HG03439 (cell line): ENCODE results near the gene NEU3.
"Not testable (repeated sequence)": the region's sequence is repeated elsewhere in the genome, so short reads cannot be mapped to it uniquely, and the experiment has no call there.

Experiments used
- ATAC-seq: cut with Tn5 transposase; IDR thresholded peaks from one replicate; pipeline ENCODE4 v1.9.1; 2021; ENCODE audit warnings: mild to moderate bottlenecking, moderate library complexity; ENCODE audit not compliant: unreplicated experiment

NEU3 gene

DNA sequence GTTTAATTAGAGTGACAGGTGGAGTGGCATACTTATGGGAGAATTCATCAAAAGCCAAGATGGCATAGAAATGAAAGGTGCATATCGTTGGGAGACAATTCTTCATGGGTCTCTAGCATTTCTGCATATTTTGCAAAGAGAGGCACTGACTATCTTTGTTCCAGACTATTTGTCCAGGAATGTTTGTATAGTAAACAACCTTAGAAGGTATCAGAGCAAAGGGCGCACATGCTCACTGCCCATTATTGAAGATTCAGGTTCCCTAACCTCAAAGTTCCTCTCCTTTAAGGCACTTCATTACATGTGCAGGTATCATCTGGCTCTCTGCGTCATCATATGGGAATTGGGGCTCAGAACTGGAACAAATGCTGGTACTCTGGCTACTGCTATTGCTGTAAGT is 4.7 kb upstream of the NEU3 start:
- ATAC-seq: no peak

DNA sequence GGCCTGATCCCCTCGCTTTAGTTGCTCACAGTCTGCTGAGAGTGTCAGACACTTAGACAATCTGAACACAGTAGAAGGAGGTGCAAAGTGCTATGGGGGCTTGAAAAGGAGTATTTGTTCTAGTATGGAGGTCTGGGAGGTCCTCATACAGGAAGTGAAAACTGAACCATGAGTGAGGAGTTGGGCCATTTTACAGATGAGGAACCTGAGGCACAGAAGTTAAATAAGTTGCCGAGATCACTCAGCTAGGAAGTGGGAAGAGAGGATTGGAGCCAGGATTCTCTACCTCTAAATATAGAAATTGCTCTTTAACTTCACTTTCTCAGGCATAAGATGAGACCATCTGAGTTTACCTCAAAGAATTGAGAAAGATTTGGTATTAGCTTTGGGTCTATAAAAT is 4.0 kb upstream of the NEU3 start:
- no peak for ATAC-seq

DNA sequence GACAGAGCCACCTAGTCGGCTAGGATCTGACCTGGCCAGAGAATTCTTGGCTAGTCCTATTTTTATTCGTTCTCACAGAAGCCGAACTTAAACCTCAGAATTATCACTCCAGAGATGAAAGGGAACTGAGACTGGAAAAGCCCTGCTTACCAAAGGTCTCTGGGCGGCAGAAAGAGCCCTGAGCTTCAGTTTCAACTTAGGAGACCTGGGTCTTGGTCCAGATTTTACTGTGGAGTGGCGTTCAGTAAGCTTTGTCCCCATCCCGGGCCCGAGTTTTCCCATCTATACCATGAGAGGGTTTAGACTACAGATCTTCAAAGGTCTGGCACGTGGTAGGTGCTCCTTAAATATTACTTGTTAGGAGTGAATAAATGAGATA is 516 bp downstream of the NEU3 start:
- peak; percentile 8 for ATAC-seq

DNA sequence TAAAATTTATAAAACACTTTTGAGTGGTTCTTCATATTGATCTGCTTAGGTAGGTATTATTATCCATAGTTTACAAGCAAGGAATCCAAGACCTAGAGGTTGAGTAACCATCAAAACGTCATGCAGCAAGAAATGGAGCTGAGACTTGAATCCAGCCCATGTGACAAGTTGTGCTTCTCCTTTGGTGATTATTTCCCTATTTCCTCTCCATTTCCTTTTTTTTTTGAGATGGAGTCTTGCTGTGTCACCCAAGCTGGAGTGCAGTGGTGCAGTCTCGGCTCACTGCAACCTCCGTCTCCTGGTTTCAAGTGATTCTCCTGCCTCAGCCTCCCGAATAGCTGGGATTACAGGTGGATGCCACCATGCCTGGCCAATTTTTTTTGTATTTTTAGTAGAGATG is 1.4 kb downstream of the NEU3 start:
- not testable (repeated sequence) for ATAC-seq

DNA sequence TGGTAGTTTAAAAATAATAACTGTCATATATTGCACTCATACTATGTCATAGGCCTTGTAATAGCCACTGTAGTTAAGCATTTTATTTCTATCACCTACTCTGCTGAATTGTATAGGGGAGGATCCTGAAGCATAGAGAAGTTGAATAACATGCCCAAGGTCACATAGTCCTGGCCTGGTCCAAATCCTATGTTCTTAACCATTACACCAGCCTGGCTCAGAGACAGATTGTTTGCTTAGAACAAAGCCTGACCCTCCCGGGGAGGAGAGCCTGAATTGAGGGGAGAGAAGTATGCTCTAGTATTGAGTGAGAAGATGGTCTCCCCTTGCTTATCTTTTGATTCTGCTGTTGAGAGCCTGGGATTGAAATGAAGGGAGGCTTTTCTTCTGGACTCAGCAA is 2.2 kb downstream of the NEU3 start:
- no peak for ATAC-seq

DNA sequence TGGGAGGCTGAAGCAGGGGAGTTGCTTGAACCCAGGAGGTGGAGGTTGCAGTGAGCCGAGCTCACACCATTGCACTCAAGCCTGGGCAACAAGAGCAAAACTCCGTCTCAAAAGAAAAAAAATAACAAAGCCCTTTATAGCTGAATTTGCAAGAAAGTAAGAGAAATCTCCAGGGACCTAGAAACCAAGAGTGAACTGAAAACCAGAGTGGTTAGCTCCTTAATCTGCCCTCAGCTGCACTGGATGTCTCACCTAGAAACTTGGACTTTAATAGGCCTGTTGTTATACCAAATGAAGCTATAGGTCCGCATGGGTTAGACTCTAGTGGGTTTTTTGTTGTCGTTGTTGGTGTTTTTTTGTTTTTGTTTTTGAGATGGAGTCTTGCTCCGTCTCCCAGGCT is 4.1 kb downstream of the NEU3 start:
- ATAC-seq: no peak

DNA sequence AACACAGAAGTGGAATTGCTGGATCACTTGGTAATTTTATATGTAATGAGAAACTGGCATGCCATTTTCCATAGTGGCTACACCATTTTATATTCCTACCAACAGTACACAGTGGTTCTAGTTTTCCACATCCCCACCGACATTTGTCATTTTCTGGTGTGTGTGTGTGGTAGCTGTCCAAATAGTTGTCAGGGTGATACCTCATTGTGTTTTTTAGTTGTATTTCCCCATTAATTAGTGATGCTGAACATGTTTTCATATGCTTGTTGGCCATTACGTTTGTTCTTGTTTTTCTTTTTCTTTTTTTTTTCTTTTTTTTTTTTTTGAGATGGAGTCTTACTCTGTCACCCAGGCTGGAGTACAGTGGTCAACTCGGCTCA is 12.2 kb downstream of the NEU3 start:
- no peak for ATAC-seq

DNA sequence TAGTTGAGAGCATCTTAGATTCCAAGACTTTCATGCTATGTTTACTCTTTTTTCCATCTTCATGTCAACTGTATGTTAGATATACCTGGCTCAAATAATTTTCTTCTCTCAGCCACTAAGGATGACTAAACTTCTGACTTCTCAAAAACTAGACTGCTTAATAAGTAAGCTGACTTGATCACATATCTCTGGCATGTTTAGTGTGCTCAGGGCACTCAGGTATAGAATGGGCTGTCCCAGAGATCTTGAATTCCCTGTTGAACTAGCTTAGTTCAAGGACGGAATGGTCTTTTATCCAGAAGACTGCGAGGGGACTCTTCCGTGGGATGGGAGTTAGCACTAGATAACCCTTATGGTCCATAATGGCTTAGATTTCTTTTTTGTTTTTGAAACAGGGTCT is 13.0 kb downstream of the NEU3 start:
- ATAC-seq: no peak

DNA sequence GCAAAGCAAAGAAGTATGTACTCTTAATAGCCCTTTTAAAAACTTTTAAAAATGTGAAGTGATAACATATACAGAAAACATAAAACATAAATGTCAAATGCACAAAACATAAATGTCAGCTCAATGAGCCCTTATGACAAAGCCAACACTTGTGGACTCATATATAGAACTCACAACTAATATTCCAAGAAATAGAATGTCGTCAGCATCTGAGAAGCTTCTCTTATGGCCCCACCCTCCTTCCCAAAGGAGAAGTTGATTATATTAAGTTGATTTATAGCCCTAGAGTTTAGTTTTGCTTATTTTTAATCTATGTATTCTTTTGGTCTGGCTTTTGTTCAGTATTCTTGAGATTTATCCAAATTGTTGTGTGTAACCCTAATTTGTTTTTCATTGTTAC is 13.8 kb downstream of the NEU3 start:
- no peak for ATAC-seq

DNA sequence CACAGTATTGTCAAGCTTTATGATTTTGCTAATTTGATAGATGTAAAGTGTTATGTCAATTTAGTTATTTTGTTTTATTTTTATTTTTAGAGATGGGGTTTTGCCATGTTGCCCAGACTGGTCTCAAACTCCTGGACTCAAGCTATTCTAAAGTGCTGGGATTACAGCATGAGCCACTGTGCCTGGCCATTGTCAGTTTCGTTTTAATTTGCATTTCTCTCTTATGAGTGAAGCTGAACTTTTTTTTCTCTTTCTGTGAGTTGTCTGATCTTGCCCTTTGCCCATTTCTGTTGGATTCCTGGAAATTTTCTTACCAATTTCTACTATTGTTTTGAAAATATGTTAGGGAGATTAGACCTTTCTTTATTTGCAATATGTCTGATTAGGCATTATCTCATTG is 15.5 kb downstream of the NEU3 start:
- ATAC-seq: no peak

DNA sequence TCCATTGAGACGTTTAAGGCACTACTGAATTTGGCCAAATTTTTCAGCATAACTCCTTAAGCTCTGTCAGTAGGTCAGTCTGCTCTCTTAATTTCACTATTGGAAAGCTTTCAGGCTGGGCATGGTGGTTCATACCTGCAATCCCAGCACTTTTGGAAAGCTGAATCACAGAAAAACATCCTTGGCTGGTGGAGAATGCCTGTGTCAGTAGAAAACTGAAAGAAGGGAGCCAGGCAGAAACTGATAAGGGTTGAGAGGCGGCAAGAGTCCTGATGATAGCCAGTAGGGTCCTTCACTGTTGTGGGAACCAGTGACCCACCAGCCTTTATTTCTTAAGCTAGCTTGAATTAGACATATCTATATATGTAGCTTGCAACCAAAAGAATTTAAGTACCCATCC is 22.6 kb downstream of the NEU3 start:
- ATAC-seq: no peak

DNA sequence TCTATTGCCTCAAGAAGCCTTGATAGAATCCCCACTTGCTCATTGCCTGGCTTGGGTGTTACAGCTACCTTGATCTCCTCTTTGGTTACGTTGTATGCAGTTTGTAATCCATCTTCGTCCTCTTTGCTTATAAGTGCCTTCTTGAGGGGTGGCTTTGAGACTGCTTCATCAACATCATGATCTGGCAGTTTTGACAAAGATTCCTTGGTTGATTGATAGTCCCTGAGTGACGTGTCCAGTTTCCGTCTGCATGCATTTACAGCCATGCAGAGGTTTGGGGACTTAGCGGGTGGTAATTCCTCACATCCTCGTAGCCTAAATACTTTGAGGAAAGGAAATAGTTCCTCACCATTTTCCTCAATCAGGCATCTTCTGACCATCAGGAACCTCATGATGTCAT is 23.1 kb downstream of the NEU3 start:
- ATAC-seq: no peak

DNA sequence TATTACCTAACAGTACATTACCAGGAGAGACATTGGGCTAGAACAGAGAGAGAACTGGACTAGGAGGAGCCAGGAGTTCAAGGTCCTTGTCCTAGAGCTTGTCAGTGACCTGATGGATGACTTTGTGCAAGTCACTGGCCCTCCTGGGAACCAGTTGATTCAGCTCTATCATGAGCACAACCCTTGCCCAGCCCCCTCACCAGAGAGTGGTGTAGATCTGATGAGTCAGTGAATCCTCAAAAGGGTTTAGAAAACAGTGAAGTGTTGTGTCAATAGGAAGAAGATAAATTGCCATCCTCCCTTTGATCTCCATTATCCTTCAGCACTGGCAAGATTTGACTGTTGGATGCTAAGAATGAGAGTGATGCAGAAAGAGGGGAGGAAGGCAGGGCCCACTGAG is 24.3 kb downstream of the NEU3 start:
- ATAC-seq: no peak

DNA sequence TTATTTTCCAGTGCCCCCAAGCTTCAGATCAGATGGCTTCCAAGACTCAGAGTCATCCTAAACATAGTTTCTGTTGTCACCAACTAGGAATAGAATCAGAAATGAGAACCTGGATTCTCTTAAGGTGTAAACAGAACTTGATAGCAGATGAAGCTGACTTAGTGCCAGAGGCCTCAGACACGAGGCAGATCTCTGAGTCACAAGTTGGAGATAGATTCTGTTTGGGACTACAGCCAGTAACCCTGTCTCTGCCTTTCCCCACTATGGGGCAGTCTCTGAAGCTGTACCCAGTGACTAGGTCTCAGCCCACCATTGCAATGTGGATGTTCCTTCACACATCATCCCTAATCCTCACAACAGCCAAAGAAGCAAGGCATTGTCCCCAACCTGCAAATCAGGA is 25.4 kb downstream of the NEU3 start:
- no peak for ATAC-seq

DNA sequence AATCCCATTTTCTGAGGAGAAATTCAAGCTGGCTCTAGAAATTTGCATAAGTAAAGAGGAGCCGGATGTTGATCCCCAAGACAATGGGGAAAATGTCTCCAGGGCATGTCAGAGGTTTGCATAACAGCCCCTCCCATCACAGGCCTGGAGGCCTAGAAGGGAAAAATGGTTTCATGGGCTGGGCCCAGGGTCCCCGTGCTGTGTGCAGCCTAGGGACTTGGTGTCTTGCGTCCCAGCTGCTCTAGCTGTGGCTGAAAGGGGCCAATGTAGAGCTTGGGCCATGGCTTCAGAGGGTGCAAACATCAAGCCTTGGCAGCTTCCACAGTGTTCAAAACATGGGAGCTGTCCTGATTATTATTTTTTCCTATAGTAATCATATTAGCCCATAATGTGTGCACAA is 30.5 kb downstream of the NEU3 start:
- ATAC-seq: not testable (repeated sequence)

DNA sequence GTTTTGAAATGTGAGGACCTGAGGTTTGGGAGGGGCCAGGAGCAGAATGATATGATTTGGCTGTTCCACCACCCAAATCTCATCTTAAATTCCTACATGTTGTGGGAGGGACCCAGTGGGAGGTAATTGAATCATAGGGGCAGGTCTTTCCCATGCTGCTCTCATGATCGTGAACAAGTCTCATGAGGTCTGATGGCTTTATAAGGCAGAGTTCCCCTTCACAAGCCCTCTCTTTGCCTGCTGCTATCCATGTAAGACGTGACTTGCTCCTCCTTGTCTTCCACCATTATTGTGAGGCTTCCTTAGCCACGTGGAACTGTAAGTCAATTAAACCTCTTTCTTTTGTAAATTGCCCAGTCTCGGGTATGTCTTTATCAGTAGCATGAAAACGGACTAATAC is 31.6 kb downstream of the NEU3 start:
- ATAC-seq: not testable (repeated sequence)

DNA sequence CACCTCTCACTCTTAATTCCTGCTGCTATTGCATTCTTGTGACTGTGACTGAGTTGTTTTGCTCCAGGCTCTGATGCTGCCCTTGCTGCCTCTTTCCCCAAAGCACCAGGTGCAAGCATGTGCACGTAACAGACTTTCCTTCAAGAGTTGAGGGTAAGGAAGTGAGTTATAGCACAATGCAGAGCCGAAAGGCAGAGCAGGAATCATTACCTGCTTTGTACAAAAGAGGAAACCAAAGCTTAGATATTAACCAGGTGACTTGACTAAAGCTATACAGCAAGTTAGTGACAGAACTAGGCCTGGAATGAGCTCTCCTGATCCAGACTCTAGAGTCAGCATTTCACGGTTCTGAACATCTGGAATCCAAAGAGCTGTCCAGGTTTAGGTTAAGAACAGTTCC is 33.6 kb downstream of the NEU3 start:
- ATAC-seq: no peak

DNA sequence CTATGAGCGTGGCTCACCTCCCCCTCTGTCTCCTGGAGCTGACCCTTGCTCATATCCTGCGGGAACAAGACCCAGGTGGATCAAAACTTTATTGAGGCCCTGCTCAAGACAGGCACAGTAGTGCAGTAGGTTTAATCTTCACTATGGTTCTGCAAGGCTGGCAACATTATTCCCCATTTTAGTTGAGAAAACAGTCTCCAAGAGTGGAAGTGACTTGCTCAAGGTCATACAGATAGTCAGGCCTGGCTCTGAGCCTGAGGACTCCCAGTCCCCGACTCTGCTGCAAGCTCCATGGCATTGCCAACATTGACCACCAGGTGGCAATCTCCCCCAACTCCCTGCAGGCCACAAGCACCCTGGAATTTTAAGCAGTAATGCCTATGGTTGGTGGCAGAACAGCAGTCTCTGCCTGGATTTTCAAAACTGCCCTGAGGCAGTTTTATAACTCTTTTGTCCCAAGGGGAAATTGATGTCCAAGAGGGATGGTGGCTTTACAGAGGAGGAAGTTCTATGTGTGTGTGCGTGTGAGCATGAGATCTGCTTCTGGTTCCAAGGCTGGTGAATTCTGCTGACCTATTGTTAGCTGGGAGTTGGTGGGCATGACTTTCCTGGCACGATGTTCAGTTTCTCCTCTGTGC is 34.1 kb downstream of the NEU3 start:
- ATAC-seq: no peak

DNA sequence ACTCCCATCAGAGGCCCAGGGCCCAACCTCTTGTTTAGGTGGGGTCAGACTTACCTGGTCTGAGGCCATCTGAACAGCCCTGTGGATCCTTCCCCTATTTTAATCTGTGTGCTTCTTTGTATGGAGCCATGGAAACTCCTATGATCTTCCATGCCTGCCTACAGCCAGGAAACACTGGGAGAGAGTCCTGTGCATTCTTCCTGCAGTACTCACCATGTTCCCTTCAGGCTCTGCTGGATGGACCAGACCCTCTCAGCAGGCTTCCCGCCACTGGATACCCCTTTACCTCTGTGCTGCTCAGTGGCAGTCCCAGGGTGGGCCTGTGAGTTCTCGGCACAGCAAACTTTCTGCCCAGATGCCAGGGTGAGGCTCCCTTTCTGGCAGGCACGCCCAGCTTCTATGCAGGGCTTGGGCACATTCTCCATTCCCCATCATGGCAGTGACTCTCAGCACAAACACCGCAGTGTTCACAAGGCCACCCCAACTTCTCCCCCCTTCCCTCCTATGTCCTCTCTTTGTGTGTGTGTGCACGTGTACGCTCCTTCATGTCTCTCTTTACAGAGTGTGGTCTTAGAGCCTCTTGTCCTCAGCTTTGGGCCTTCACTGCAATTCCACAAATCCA is 34.8 kb downstream of the NEU3 start:
- ATAC-seq: no peak

DNA sequence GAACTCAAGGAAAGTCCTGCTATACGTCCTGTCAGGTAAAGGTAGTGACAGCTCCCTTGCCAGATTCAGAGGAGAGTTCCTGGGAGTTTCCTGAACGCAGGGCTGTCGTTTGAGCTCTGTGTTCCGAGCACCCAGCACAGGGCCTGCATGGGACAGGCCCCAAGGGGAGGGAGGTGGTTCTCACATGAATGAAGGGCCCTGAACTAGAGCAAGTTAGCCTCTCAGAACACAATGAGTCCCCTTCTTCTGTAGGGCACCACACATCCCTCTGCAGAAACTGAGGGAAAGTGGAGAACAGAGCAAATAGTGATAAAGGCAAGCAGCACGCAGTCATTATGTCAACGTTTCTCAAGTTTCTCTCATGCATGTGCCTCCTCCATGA is 35.3 kb downstream of the NEU3 start:
- ATAC-seq: no peak

DNA sequence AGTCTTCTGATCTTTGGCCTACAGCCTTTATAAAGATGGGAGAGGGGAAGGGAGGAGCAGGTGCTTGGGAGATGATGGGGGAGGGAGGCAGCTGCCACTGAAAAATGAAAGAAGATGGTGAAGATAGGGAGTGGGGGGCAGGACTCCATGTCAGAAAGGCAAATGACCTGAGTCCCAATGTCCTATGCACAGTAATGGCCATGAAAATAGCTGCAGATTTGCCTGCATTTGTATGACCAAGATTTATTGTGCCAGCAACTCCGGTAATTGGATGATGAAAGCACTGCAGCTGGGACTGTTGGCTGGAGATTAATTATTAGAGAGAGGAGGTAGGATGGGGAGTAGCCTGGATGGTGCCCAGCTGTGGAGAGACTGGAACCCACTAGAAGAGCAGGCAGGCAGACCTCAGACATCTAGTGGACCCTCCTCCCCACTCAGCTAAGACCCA is 36.1 kb downstream of the NEU3 start:
- no peak for ATAC-seq

DNA sequence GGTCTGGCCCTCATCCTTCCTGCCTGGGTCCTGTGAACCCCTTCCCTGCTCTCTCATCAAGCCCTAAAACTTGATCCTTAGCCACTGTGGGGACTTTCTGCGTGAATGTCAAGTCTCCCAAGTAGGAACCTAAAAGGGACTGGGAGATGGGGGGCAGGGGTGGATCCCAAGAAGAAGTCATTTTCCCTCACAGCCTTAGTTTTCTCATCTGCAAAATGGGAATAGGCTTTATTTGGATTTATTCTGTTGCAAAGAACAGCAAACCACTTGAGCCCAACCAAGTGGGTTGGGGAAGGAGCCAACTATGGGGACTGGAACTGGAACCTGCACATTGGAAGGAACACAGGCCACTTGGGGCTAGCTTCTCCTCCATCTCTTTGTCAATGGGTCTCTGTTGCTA is 36.8 kb downstream of the NEU3 start:
- no peak for ATAC-seq

DNA sequence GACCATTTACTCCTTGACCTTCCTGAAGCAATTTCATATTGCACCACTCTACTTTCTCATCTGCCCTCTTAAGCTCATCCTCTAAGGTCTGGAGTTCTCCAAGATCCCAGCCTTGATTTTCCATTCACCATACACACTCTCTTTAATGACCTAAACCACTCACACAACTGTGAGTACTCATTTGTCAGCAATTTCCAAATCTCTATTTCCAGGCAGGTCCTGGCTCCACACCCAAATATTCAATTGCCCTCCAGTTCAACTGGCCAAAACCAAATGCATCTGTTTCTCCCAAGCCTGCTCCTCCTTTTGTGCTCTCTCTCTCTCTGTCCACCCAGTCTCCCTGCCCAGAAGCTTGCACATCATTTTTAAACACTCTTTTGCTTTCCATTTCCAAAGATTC is 39.6 kb downstream of the NEU3 start:
- no peak for ATAC-seq
